Anterior cingulate cortex (tissue), 58 donors: Measurements from ENCODE around the gene ZNF554.

Source experiments
- DNase-seq, 58 donors: peaks; one replicate each; lab custom pipeline; 2025; lab: John Stamatoyannopoulos, UW

Gene ZNF554

GRCh38 chr19:2856457-2857050, 36.9 kb downstream of the ZNF554 start:
- DNase-seq, result no peak

- DNase-seq, result no peak
Observed at GRCh38 chr19:2858864-2859263, 39.2 kb downstream of the ZNF554 start.

- no peak for DNase-seq
Observed at GRCh38 chr19:2863816-2864215, 44.1 kb downstream of the ZNF554 start.

GRCh38 chr19:2865334-2866100, 45.8 kb downstream of the ZNF554 start:
- DNase-seq, result no peak

- no peak for DNase-seq
Observed at GRCh38 chr19:2866495-2867024, 46.9 kb downstream of the ZNF554 start.

- peak in 6 of 58 donors; percentile 7 to 69 (median 30) for DNase-seq
Observed at GRCh38 chr19:2867025-2867991, 47.6 kb downstream of the ZNF554 start, which contains the start of gene ZNF556. Gene ZNF556, plus strand, starts transcription at chr19:2867335. Its CDS starts 87 bp downstream, at chr19:2867422.

GRCh38 chr19:2869618-2870017, 50.0 kb downstream of the ZNF554 start:
- no peak for DNase-seq

GRCh38 chr19:2872175-2872574, 52.5 kb downstream of the ZNF554 start:
- peak in 1 of 58 donors; percentile 25 for DNase-seq

GRCh38 chr19:2877398-2878331, 58.0 kb downstream of the ZNF554 start:
- no peak for DNase-seq

- no peak for DNase-seq
Observed at GRCh38 chr19:2883686-2884439, 64.2 kb downstream of the ZNF554 start.

GRCh38 chr19:2885736-2886135, 66.1 kb downstream of the ZNF554 start:
- no peak for DNase-seq
